ENCODE results near the gene TMEM244.

- TF ChIP-seq POLR2A (IDR thresholded peaks at IDR 0.05) (no peak), CTCF (IDR thresholded peaks at IDR 0.05) (no peak)
Observed at GRCh38 chr6:129857838-129858237, 3.3 kb downstream of the TMEM244 start.
